GM12891 (cell line): ENCODE results near the gene ZNF287.

Experiments
- PAX5 ChIP-seq: IDR thresholded peaks from 2 replicates; pipeline ENCODE4 v1.6.1; 2011; ENCODE audit warnings: low read length, moderate library complexity, mild to moderate bottlenecking; ENCODE audit not compliant: insufficient read depth, severe bottlenecking
- POLR2A ChIP-seq: IDR thresholded peaks from 2 replicates; pipeline ENCODE4 v1.6.1; 2011; ENCODE audit warnings: low read depth, low read length, control low read depth
- POLR2AphosphoS5 ChIP-seq: IDR thresholded peaks from 2 replicates; pipeline ENCODE4 v1.6.1; 2011; ENCODE audit warnings: low read depth, low read length, control low read depth
- SPI1 ChIP-seq: IDR thresholded peaks from 2 replicates; pipeline ENCODE4 v1.6.1; 2011; ENCODE audit warnings: low read depth, low read length, control low read depth

GRCh38 chr17:16569358-16569712 is 331 bp upstream of the ZNF287 start:
- TF ChIP-seq SPI1: peak; percentile 75
- no peak for TF ChIP-seq POLR2A
- no peak for TF ChIP-seq POLR2AphosphoS5
- TF ChIP-seq PAX5: no peak
